ENCODE results near the gene SERGEF. TPM values are rescaled to one million over a fixed set of nuclear protein-coding genes. Genes with fewer than 3 reads are reported as not detected.

The SERGEF gene
- total RNA-seq, 4 donors from 2014 or later: 62.2 to 116 (median 83.5) TPM

- Histone ChIP-seq H3K36me3 (no peaks in the 10 kb centered on the region), H3K27ac (no peak overlapping the region), H3K4me1 (no peaks in the 10 kb centered on the region), H3K27me3 (no peaks in the 10 kb centered on the region), H3K4me3 (replicated peaks in 1 of 3) (no peak overlapping the region), H3K9me3 (no peaks in the 10 kb centered on the region)
- intact Hi-C loops (cut with DNase I): no loop called here
- TF ChIP-seq CTCF (IDR thresholded peaks at IDR 0.05): no peak
- TF ChIP-seq POLR2A (IDR thresholded peaks at IDR 0.05): no peak
- WGBS, 2 donors: 81 to 86% methylated on average over 9 of the region's 9 CpGs
- DNase-seq: no peak
Observed at GRCh38 chr11:17828311-17828751, 184.5 kb downstream of the SERGEF start.

- no peak for DNase-seq
- no peaks in the 10 kb centered on the region for H3K36me3 ChIP-seq
- H3K4me3 ChIP-seq (replicated peaks in 1 of 3): no peak overlapping the region
- TF ChIP-seq CTCF (IDR thresholded peaks at IDR 0.05): no peak
- TF ChIP-seq POLR2A (IDR thresholded peaks at IDR 0.05): no peak
- no peaks in the 10 kb centered on the region for H3K9me3 ChIP-seq
- WGBS, 2 donors: 83 to 86% methylated on average over 5 of the region's 5 CpGs
- H3K27ac ChIP-seq: no peak overlapping the region
- no peaks in the 10 kb centered on the region for H3K27me3 ChIP-seq
- intact Hi-C loops (cut with DNase I): no loop called here
- no peaks in the 10 kb centered on the region for H3K4me1 ChIP-seq
Observed at GRCh38 chr11:17827006-17827405, 185.8 kb downstream of the SERGEF start.

GRCh38 chr11:17822401-17822781, 190.5 kb downstream of the SERGEF start:
- intact Hi-C loops (cut with DNase I): no loop called here
- DNase-seq: no peak
- H3K36me3 ChIP-seq: no peaks in the 10 kb centered on the region
- H3K4me1 ChIP-seq: no peaks in the 10 kb centered on the region
- H3K9me3 ChIP-seq: no peaks in the 10 kb centered on the region
- no peak overlapping the region for H3K27ac ChIP-seq
- H3K27me3 ChIP-seq: no peaks in the 10 kb centered on the region
- TF ChIP-seq POLR2A (IDR thresholded peaks at IDR 0.05) (no peak), CTCF (IDR thresholded peaks at IDR 0.05) (no peak)
- H3K4me3 ChIP-seq (replicated peaks in 1 of 3): no peak overlapping the region
- 81% methylated on average over 5 of the region's 5 CpGs for WGBS, 2 donors

GRCh38 chr11:17821648-17822400, 191.0 kb downstream of the SERGEF start:
- TF ChIP-seq CTCF (IDR thresholded peaks at IDR 0.05) (no peak), POLR2A (IDR thresholded peaks at IDR 0.05) (no peak)
- Histone ChIP-seq H3K9me3 (no peaks in the 10 kb centered on the region), H3K27me3 (no peaks in the 10 kb centered on the region), H3K4me3 (replicated peaks in 1 of 3) (no peak overlapping the region), H3K36me3 (no peaks in the 10 kb centered on the region), H3K4me1 (no peaks in the 10 kb centered on the region), H3K27ac (no peak overlapping the region)
- intact Hi-C loops (cut with DNase I): no loop called here
- 74 to 82% methylated on average over 4 of the region's 4 CpGs for WGBS, 2 donors
- no peak for DNase-seq

GRCh38 chr11:17816232-17816931, 196.5 kb downstream of the SERGEF start:
- Histone ChIP-seq H3K36me3 (no peaks in the 10 kb centered on the region), H3K27ac (no peak overlapping the region), H3K27me3 (no peaks in the 10 kb centered on the region), H3K4me3 (replicated peaks in 1 of 3) (no peak overlapping the region), H3K4me1 (peaks cover 29 to 32% of the 10 kb centered on the region in 2 donors), H3K9me3 (no peaks in the 10 kb centered on the region)
- TF ChIP-seq POLR2A (IDR thresholded peaks at IDR 0.05): no peak
- TF ChIP-seq CTCF (IDR thresholded peaks at IDR 0.05): no peak
- WGBS, 2 donors: 73 to 75% methylated on average over 4 of the region's 4 CpGs
- intact Hi-C loops (cut with DNase I): no loop called here
- no peak for DNase-seq
